ENCODE measurements around the gene FAM83E.
"Not testable (repeated sequence)": the region's sequence is repeated elsewhere in the genome, so short reads cannot be mapped to it uniquely, and the experiment has no call there.

The FAM83E gene

GRCh38 chr19:48614436-48615230, at the start of gene FAM83E:
Gene FAM83E, minus strand, starts transcription at chr19:48615076. Its CDS starts 1,704 bp downstream, at chr19:48613372.
- no peak for DNase-seq (ENCODE audit: low spot score)

- no peak for DNase-seq (ENCODE audit: low spot score)
These were observed 49.6 kb upstream of the FAM83E start for GRCh38 chr19:48664476-48664875.

GRCh38 chr19:48663667-48664066, 48.8 kb upstream of the FAM83E start:
- DNase-seq (ENCODE audit: low spot score): no peak

GRCh38 chr19:48661711-48662090, 46.8 kb upstream of the FAM83E start:
- no peak for DNase-seq (ENCODE audit: low spot score)

- DNase-seq (ENCODE audit: low spot score): peak; percentile 93
These were observed 46.2 kb upstream of the FAM83E start for GRCh38 chr19:48660852-48661710.

GRCh38 chr19:48659768-48660167, 44.9 kb upstream of the FAM83E start:
- DNase-seq (ENCODE audit: low spot score): no peak

- no peak for DNase-seq (ENCODE audit: low spot score)
These were observed 43.6 kb upstream of the FAM83E start for GRCh38 chr19:48658483-48658882.

- not testable (repeated sequence) for DNase-seq (ENCODE audit: low spot score)
These were observed 43.0 kb upstream of the FAM83E start for GRCh38 chr19:48657828-48658227.

- peak; percentile 89 for DNase-seq (ENCODE audit: low spot score)
These were observed 42.1 kb upstream of the FAM83E start for GRCh38 chr19:48656840-48657474.

- no peak for DNase-seq (ENCODE audit: low spot score)
These were observed 39.6 kb upstream of the FAM83E start for GRCh38 chr19:48654299-48655059.

GRCh38 chr19:48651683-48652048, 36.8 kb upstream of the FAM83E start:
- DNase-seq (ENCODE audit: low spot score): no peak

GRCh38 chr19:48650974-48651682, 36.3 kb upstream of the FAM83E start:
- no peak for DNase-seq (ENCODE audit: low spot score)

- no peak for DNase-seq (ENCODE audit: low spot score)
These were observed 33.3 kb upstream of the FAM83E start for GRCh38 chr19:48648134-48648533.

GRCh38 chr19:48646722-48647216, 31.9 kb upstream of the FAM83E start:
- DNase-seq (ENCODE audit: low spot score): no peak

GRCh38 chr19:48646001-48646721, 31.3 kb upstream of the FAM83E start, which contains the start of gene CA11:
Gene CA11, minus strand, starts transcription at chr19:48646187. Its CDS starts 555 bp downstream, at chr19:48645632.
- peak; percentile 91 for DNase-seq (ENCODE audit: low spot score)

- no peak for DNase-seq (ENCODE audit: low spot score)
These were observed 30.7 kb upstream of the FAM83E start for GRCh38 chr19:48645620-48646000.

- peak; percentile 74 for DNase-seq (ENCODE audit: low spot score)
These were observed 30.2 kb upstream of the FAM83E start for GRCh38 chr19:48644839-48645619.

- DNase-seq (ENCODE audit: low spot score): no peak
These were observed 29.5 kb upstream of the FAM83E start for GRCh38 chr19:48644355-48644754.

- no peak for DNase-seq (ENCODE audit: low spot score)
These were observed 28.0 kb upstream of the FAM83E start for GRCh38 chr19:48642862-48643261.

Data from AG08396 (cell line).